ENCODE results near the gene NIBAN1. TPM values are rescaled to one million over a fixed set of nuclear protein-coding genes. Genes with fewer than 3 reads are reported as not detected.

The NIBAN1 gene
- total and polyA plus RNA-seq, 7 experiments from 2014 or later, result 0.20 to 41.6 (median 2.3) TPM

DNA sequence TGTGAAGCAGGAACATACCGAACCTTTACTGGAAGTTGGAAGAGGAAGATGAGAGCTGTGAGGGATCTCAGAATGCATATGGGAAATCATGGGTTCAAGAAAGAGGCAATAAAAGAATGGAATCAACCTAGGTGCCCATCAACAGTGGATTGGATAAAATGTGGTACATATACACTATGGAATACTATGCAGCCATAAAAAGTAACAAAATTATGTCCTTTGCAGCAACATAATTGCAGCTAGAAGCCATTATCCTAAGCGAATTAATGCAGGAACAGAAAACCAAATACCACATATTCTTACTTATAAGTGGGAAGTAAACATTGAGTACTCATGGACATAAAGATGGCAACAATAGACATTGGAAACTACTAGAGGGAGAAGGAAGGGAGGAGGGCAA lies 40.4 kb downstream of the NIBAN1 start:
- peaks cover 0 to 5% (median 0%) of the 10 kb centered on the region in 11 donors for H3K9me3 Mint-ChIP-seq
- DNase-seq, result no peak
- ATAC-seq, result no peak
- Histone ChIP-seq H3K27me3 (ENCODE audit: control insufficient read depth in 2 of 2, insufficient read depth in 2 of 2, low read length in 2 of 2) (no peaks in the 10 kb centered on the region), H3K36me3 (ENCODE audit: control insufficient read depth in 2 of 3, insufficient read depth in 3 of 3, low read length in 3 of 3) (no peaks in the 10 kb centered on the region), H3K9me3 (ENCODE audit: control insufficient read depth in 2 of 3, low read length in 3 of 3) (no peaks in the 10 kb centered on the region), H3K27ac (ENCODE audit: low read depth, low read length) (no peak overlapping the region), H3K4me1 (ENCODE audit: control insufficient read depth in 2 of 2, insufficient read depth in 2 of 2, low read length in 2 of 2) (no peaks in the 10 kb centered on the region), H3K4me3 (ENCODE audit: low read length) (no peak overlapping the region)
- peaks cover 0 to 13% (median 1%) of the 10 kb centered on the region in 5 donors for H3K36me3 Mint-ChIP-seq
- H3K4me1 Mint-ChIP-seq, result peaks cover 0 to 6% (median 0%) of the 10 kb centered on the region in 7 donors
- H3K4me3 Mint-ChIP-seq, result no peak overlapping the region
- ChIA-PET POLR2A (no interaction called here), CTCF (no interaction called here)
- peaks cover 0 to 9% (median 0%) of the 10 kb centered on the region in 5 donors for H3K27me3 Mint-ChIP-seq
- no peak overlapping the region for H3K27ac Mint-ChIP-seq
- intact Hi-C loops (cut with micrococcal nuclease), result no loop called here

DNA sequence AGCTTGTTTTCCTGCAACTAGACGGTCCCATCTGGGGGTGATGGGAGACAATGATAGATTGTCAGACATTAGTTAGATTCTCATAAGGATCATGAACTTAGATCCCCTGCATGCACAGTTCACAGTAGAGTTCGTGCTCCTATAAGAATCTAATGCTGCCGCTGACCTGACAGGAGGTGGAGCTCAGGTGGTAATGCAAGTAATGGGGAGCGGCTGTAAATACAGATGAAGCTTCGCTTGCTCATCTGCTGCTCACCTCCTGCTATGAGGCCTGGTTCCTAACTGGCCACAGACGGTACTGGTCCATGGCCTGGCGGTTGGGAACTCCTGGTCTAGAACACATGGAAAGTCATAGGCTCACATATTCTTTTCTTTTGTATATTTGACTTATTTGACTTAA lies 42.0 kb downstream of the NIBAN1 start:
- POLR2A ChIA-PET, result no interaction called here
- Histone ChIP-seq H3K27ac (ENCODE audit: low read depth, low read length) (no peak overlapping the region), H3K4me1 (ENCODE audit: control insufficient read depth in 2 of 2, insufficient read depth in 2 of 2, low read length in 2 of 2) (no peaks in the 10 kb centered on the region), H3K4me3 (ENCODE audit: low read length) (no peak overlapping the region), H3K9me3 (ENCODE audit: control insufficient read depth in 2 of 3, low read length in 3 of 3) (no peaks in the 10 kb centered on the region), H3K27me3 (ENCODE audit: control insufficient read depth in 2 of 2, insufficient read depth in 2 of 2, low read length in 2 of 2) (no peaks in the 10 kb centered on the region), H3K36me3 (ENCODE audit: control insufficient read depth in 2 of 3, insufficient read depth in 3 of 3, low read length in 3 of 3) (no peaks in the 10 kb centered on the region)
- H3K4me3 Mint-ChIP-seq, result no peak overlapping the region
- peaks cover 0 to 13% (median 3%) of the 10 kb centered on the region in 5 donors for H3K36me3 Mint-ChIP-seq
- peaks cover 0 to 9% (median 0%) of the 10 kb centered on the region in 5 donors for H3K27me3 Mint-ChIP-seq
- H3K27ac Mint-ChIP-seq, result no peak overlapping the region
- peaks cover 0 to 6% (median 0%) of the 10 kb centered on the region in 7 donors for H3K4me1 Mint-ChIP-seq
- ATAC-seq (no peak), DNase-seq (no peak)
- CTCF ChIA-PET, result no interaction called here
- H3K9me3 Mint-ChIP-seq, result peaks cover 0 to 5% (median 0%) of the 10 kb centered on the region in 11 donors
- intact Hi-C loops (cut with micrococcal nuclease), result no loop called here

DNA sequence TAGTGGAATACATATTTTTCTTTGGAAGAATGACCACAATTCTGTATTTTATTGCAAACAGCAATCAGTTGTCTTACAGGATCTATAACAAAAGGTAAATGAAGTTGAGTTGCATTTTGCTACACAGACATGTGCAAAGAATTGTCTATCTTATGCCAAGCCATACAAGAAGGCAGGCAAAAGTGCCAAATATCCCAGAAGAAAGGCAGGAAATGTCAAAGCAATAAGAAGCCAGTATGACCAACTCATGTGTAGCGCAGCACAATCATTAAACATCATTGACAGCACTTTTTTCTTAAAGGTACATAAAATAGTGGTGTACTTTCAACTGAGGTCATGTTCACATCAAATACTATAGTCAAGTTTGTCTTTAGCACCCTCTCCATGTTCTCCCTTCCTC lies 42.7 kb downstream of the NIBAN1 start:
- ChIA-PET CTCF (no interaction called here), POLR2A (no interaction called here)
- DNase-seq (no peak), ATAC-seq (no peak)
- Mint-ChIP-seq H3K36me3 (peaks cover 0 to 19% (median 4%) of the 10 kb centered on the region in 5 donors), H3K4me1 (peaks cover 0 to 6% (median 0%) of the 10 kb centered on the region in 7 donors), H3K27me3 (peaks cover 0 to 9% (median 0%) of the 10 kb centered on the region in 5 donors), H3K27ac (no peak overlapping the region), H3K9me3 (peaks cover 0 to 12% (median 4%) of the 10 kb centered on the region in 11 donors), H3K4me3 (no peak overlapping the region)
- Histone ChIP-seq H3K9me3 (ENCODE audit: control insufficient read depth in 2 of 3, low read length in 3 of 3) (no peaks in the 10 kb centered on the region), H3K36me3 (ENCODE audit: control insufficient read depth in 2 of 3, insufficient read depth in 3 of 3, low read length in 3 of 3) (no peaks in the 10 kb centered on the region), H3K4me1 (ENCODE audit: control insufficient read depth in 2 of 2, insufficient read depth in 2 of 2, low read length in 2 of 2) (no peaks in the 10 kb centered on the region), H3K4me3 (ENCODE audit: low read length) (no peak overlapping the region), H3K27me3 (ENCODE audit: control insufficient read depth in 2 of 2, insufficient read depth in 2 of 2, low read length in 2 of 2) (no peaks in the 10 kb centered on the region), H3K27ac (ENCODE audit: low read depth, low read length) (no peak overlapping the region)
- intact Hi-C loops (cut with micrococcal nuclease), result no loop called here

DNA sequence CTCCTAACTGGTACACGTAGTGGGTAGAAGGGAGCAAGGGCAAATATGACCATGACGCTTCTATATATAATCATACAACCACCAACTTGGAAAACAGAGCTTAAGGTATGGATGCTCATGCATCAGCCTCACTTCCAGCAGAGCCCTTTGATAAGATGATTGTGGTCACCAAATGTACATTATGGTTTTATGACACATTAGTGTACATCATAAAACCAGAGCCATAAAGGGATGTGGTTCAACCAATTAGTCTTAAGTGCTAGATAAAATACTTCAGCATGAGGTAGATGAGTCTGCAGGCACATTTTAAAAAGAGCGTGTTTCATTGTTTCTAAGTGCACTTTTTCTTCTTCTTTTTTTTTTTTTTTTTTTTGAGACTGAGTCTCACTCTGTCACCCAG lies 43.7 kb downstream of the NIBAN1 start:
- ATAC-seq, result peak; percentile 70

DNA sequence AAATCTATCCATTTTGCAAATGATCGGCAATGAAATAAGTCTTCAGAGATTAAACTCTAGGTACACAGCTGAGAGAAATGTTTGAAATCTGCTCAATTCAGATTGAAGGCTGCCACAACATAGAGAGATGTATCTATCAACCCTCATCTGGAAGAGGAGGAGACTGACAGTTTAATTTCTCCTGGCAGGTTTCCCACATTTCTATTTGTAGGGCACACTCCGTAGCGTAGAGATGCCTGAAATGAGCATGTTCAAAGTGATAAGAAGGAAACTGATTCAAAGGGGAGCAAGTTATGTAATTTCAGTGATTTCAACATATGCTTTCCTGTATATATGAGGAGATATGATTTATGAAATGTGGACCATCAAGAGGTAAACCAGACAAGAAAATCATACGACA lies 44.1 kb downstream of the NIBAN1 start:
- ATAC-seq (no peak), DNase-seq (no peak)
- POLR2A ChIA-PET, result no interaction called here
- Histone ChIP-seq H3K36me3 (ENCODE audit: control insufficient read depth in 2 of 3, insufficient read depth in 3 of 3, low read length in 3 of 3) (no peaks in the 10 kb centered on the region), H3K4me3 (ENCODE audit: low read length) (no peak overlapping the region), H3K27ac (ENCODE audit: low read depth, low read length) (no peak overlapping the region), H3K4me1 (ENCODE audit: control insufficient read depth in 2 of 2, insufficient read depth in 2 of 2, low read length in 2 of 2) (no peaks in the 10 kb centered on the region), H3K9me3 (ENCODE audit: control insufficient read depth in 2 of 3, low read length in 3 of 3) (no peaks in the 10 kb centered on the region), H3K27me3 (ENCODE audit: control insufficient read depth in 2 of 2, insufficient read depth in 2 of 2, low read length in 2 of 2) (no peaks in the 10 kb centered on the region)
- H3K9me3 Mint-ChIP-seq, result peaks cover 0 to 16% (median 6%) of the 10 kb centered on the region in 11 donors
- peaks cover 0 to 6% (median 0%) of the 10 kb centered on the region in 7 donors for H3K4me1 Mint-ChIP-seq
- H3K36me3 Mint-ChIP-seq, result peaks cover 0 to 19% (median 4%) of the 10 kb centered on the region in 5 donors
- no peak overlapping the region for H3K4me3 Mint-ChIP-seq
- peaks cover 0 to 9% (median 0%) of the 10 kb centered on the region in 5 donors for H3K27me3 Mint-ChIP-seq
- CTCF ChIA-PET, result no interaction called here
- no peak overlapping the region for H3K27ac Mint-ChIP-seq
- intact Hi-C loops (cut with micrococcal nuclease), result no loop called here

More for the DNA sequence above, 43.7 kb downstream of the NIBAN1 start:
- Mint-ChIP-seq H3K9me3 (peaks cover 0 to 16% (median 6%) of the 10 kb centered on the region in 11 donors), H3K27me3 (peaks cover 0 to 9% (median 0%) of the 10 kb centered on the region in 5 donors), H3K36me3 (peaks cover 0 to 19% (median 4%) of the 10 kb centered on the region in 5 donors), H3K4me1 (peaks cover 0 to 6% (median 0%) of the 10 kb centered on the region in 7 donors), H3K27ac (no peak overlapping the region), H3K4me3 (no peak overlapping the region)
- ChIA-PET CTCF (no interaction called here), POLR2A (no interaction called here)
- Histone ChIP-seq H3K27me3 (ENCODE audit: control insufficient read depth in 2 of 2, insufficient read depth in 2 of 2, low read length in 2 of 2) (no peaks in the 10 kb centered on the region), H3K27ac (ENCODE audit: low read depth, low read length) (no peak overlapping the region), H3K4me3 (ENCODE audit: low read length) (no peak overlapping the region), H3K36me3 (ENCODE audit: control insufficient read depth in 2 of 3, insufficient read depth in 3 of 3, low read length in 3 of 3) (no peaks in the 10 kb centered on the region), H3K4me1 (ENCODE audit: control insufficient read depth in 2 of 2, insufficient read depth in 2 of 2, low read length in 2 of 2) (no peaks in the 10 kb centered on the region), H3K9me3 (ENCODE audit: control insufficient read depth in 2 of 3, low read length in 3 of 3) (no peaks in the 10 kb centered on the region)
- DNase-seq, result no peak
- intact Hi-C loops (cut with micrococcal nuclease), result no loop called here

DNA sequence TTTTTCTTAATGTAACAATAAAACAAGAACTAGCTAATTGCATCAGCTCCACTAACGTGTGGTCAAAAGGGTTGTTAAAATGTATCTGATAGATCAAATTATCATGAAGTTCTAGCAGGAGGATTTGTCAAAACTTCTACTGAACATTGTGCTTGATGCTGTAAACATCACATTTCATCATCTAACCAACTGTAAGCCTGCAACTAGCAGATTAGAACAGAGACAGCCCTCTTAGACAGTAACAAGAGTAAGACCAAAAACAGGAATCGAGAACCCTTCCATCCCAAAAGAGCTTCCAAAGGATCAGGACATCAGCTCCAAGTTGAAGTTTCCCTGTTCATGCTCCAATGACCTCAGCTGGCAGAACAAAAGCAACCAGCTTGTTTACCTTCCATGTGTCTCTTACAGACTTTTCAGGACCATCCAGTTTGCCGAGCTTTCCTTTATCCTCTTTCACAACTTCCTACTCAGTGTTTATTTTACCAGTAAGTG lies 44.6 kb downstream of the NIBAN1 start:
- DNase-seq (no peak), ATAC-seq (no peak)
- no peaks in the 10 kb centered on the region for H3K36me3 ChIP-seq (ENCODE audit: control insufficient read depth in 2 of 3, insufficient read depth in 3 of 3, low read length in 3 of 3)
- H3K4me1 Mint-ChIP-seq, result peaks cover 0 to 6% (median 0%) of the 10 kb centered on the region in 7 donors
- H3K4me3 Mint-ChIP-seq, result no peak overlapping the region
- H3K4me3 ChIP-seq (ENCODE audit: low read length), result no peak overlapping the region
- no peaks in the 10 kb centered on the region for H3K4me1 ChIP-seq (ENCODE audit: control insufficient read depth in 2 of 2, insufficient read depth in 2 of 2, low read length in 2 of 2)
- H3K27me3 Mint-ChIP-seq, result peaks cover 0 to 9% (median 0%) of the 10 kb centered on the region in 5 donors
- ChIA-PET CTCF (no interaction called here), POLR2A (no interaction called here)
- H3K27ac ChIP-seq (ENCODE audit: low read depth, low read length), result no peak overlapping the region
- intact Hi-C loops (cut with micrococcal nuclease), result no loop called here
- no peak overlapping the region for H3K27ac Mint-ChIP-seq
- peaks cover 0 to 19% (median 6%) of the 10 kb centered on the region in 11 donors for H3K9me3 Mint-ChIP-seq
- H3K27me3 ChIP-seq (ENCODE audit: control insufficient read depth in 2 of 2, insufficient read depth in 2 of 2, low read length in 2 of 2), result no peaks in the 10 kb centered on the region
- peaks cover 0 to 19% (median 4%) of the 10 kb centered on the region in 5 donors for H3K36me3 Mint-ChIP-seq
- no peaks in the 10 kb centered on the region for H3K9me3 ChIP-seq (ENCODE audit: control insufficient read depth in 2 of 3, low read length in 3 of 3)

DNA sequence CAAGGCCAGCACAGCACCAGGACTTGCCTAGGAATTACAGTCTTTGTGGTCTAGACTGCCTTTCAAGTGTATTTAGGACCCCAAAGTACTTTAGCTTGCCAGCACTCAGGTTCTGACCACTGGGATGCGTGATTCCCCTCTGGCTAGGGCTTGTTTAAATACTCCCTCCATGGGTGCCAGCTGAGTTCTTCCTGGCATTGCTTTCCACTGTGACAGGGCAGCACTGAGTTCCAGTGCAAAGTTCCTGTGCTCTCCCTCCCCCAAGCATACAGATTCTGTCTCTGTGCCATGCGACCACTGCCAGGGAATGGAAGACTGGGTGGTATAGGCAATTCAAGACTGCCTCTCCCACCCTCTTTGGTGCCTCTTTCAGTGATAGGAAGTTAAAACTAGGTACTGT lies 45.9 kb downstream of the NIBAN1 start:
- DNase-seq, result no peak
- no peak overlapping the region for H3K4me3 Mint-ChIP-seq
- no peaks in the 10 kb centered on the region for H3K36me3 ChIP-seq (ENCODE audit: control insufficient read depth in 2 of 3, insufficient read depth in 3 of 3, low read length in 3 of 3)
- peaks cover 0 to 6% (median 0%) of the 10 kb centered on the region in 7 donors for H3K4me1 Mint-ChIP-seq
- H3K27ac Mint-ChIP-seq, result no peak overlapping the region
- no peaks in the 10 kb centered on the region for H3K27me3 ChIP-seq (ENCODE audit: control insufficient read depth in 2 of 2, insufficient read depth in 2 of 2, low read length in 2 of 2)
- CTCF ChIA-PET, result no interaction called here
- H3K9me3 Mint-ChIP-seq, result peaks cover 0 to 16% (median 5%) of the 10 kb centered on the region in 11 donors
- H3K27ac ChIP-seq (ENCODE audit: low read depth, low read length), result no peak overlapping the region
- intact Hi-C loops (cut with micrococcal nuclease), result no loop called here
- no peak for ATAC-seq
- H3K9me3 ChIP-seq (ENCODE audit: control insufficient read depth in 2 of 3, low read length in 3 of 3), result no peaks in the 10 kb centered on the region
- H3K4me3 ChIP-seq (ENCODE audit: low read length), result no peak overlapping the region
- peaks cover 0 to 6% (median 0%) of the 10 kb centered on the region in 5 donors for H3K27me3 Mint-ChIP-seq
- peaks cover 0 to 14% (median 4%) of the 10 kb centered on the region in 5 donors for H3K36me3 Mint-ChIP-seq
- POLR2A ChIA-PET, result no interaction called here
- no peaks in the 10 kb centered on the region for H3K4me1 ChIP-seq (ENCODE audit: control insufficient read depth in 2 of 2, insufficient read depth in 2 of 2, low read length in 2 of 2)
